ENCODE data around the gene CHST11.

GRCh38 chr12:104618691-104619090 lies 161.9 kb downstream of the CHST11 start:
- TF ChIP-seq CTCF (IDR thresholded peaks at IDR 0.05) (no peak), POLR2A (IDR thresholded peaks at IDR 0.05) (no peak)
